Iris pigment epithelial cell (primary cell): ENCODE measurements around the gene LCP1.

ENCODE experiments used
- DNase-seq: peaks from one replicate; pipeline ENCODE4 v3.0.0-alpha.2; 2011; ENCODE audit warnings: low read depth

Gene LCP1

GRCh38 chr13:46158983-46159382, 23.0 kb downstream of the LCP1 start:
- DNase-seq = no peak

GRCh38 chr13:46158222-46158621, 23.8 kb downstream of the LCP1 start:
- no peak for DNase-seq

- no peak for DNase-seq
These were observed 27.7 kb downstream of the LCP1 start for GRCh38 chr13:46154136-46154801.

GRCh38 chr13:46152627-46153328, 29.2 kb downstream of the LCP1 start:
- no peak for DNase-seq

GRCh38 chr13:46150134-46150693, 31.8 kb downstream of the LCP1 start:
- no peak for DNase-seq

- DNase-seq = peak; percentile 66
These were observed 32.5 kb downstream of the LCP1 start for GRCh38 chr13:46149272-46150133.

GRCh38 chr13:46146898-46147297, 35.1 kb downstream of the LCP1 start:
- DNase-seq = no peak

- no peak for DNase-seq
These were observed 36.0 kb downstream of the LCP1 start for GRCh38 chr13:46145950-46146349.

- no peak for DNase-seq
These were observed 36.8 kb downstream of the LCP1 start for GRCh38 chr13:46145135-46145534.

GRCh38 chr13:46143184-46143701, 38.7 kb downstream of the LCP1 start:
- DNase-seq = no peak

GRCh38 chr13:46142776-46143175, 39.2 kb downstream of the LCP1 start:
- DNase-seq = no peak

- no peak for DNase-seq
These were observed 41.9 kb downstream of the LCP1 start for GRCh38 chr13:46140044-46140443.

- no peak for DNase-seq
These were observed 44.2 kb downstream of the LCP1 start for GRCh38 chr13:46137627-46138317.

GRCh38 chr13:46136688-46137087, 45.3 kb downstream of the LCP1 start:
- no peak for DNase-seq

- peak; percentile 39 for DNase-seq
These were observed 46.9 kb downstream of the LCP1 start for GRCh38 chr13:46134961-46135522.

GRCh38 chr13:46134494-46134893, 47.5 kb downstream of the LCP1 start:
- no peak for DNase-seq

- no peak for DNase-seq
These were observed 49.9 kb downstream of the LCP1 start for GRCh38 chr13:46132109-46132508.

GRCh38 chr13:46131705-46132104, 50.3 kb downstream of the LCP1 start:
- DNase-seq = no peak

GRCh38 chr13:46129955-46130618, 51.9 kb downstream of the LCP1 start:
- no peak for DNase-seq

GRCh38 chr13:46129124-46129523, 52.9 kb downstream of the LCP1 start:
- no peak for DNase-seq
